ENCODE results near the gene BIN1.

GRCh38 chr2:127003070-127003800, 103.7 kb downstream of the BIN1 start:
- TF ChIP-seq CTCF (IDR thresholded peaks at IDR 0.05) (no peak), POLR2A (IDR thresholded peaks at IDR 0.05) (no peak)
